Activated B cell treated with CpG ODN at 0.5 μM for 24 hours (primary cell): ENCODE measurements around the gene ARL17B. TPM values are rescaled to one million over a fixed set of nuclear protein-coding genes. Genes with fewer than 3 reads are reported as not detected.

Experiments
- total RNA-seq: library from RNA; stranded (reverse); gene quantifications from 2 replicates; pipeline ENCODE4 v1.2.3, GENCODE V29; 2022

ARL17B gene
- total RNA-seq, 1 donor from 2014 or later = 43.3 TPM

Other genes with a start within 250 kb of the ARL17B start
- gene KANSL1, start 168.3 kb downstream of the ARL17B start, total RNA-seq = 127 and 152 TPM in 2 replicates
- gene LRRC37A, start 66.6 kb downstream of the ARL17B start, total RNA-seq = 10.0 and 12.3 TPM in 2 replicates
- gene LRRC37A2, start 150.7 kb upstream of the ARL17B start, total RNA-seq = 23.5 and 31.2 TPM in 2 replicates
- gene ARL17A, start 217.9 kb upstream of the ARL17B start, total RNA-seq = 40.0 and 57.2 TPM in 2 replicates
- gene NSF, start 228.9 kb upstream of the ARL17B start, total RNA-seq = 107 and 117 TPM in 2 replicates